ENCODE results near the gene ULK3.

ULK3 gene

DNA sequence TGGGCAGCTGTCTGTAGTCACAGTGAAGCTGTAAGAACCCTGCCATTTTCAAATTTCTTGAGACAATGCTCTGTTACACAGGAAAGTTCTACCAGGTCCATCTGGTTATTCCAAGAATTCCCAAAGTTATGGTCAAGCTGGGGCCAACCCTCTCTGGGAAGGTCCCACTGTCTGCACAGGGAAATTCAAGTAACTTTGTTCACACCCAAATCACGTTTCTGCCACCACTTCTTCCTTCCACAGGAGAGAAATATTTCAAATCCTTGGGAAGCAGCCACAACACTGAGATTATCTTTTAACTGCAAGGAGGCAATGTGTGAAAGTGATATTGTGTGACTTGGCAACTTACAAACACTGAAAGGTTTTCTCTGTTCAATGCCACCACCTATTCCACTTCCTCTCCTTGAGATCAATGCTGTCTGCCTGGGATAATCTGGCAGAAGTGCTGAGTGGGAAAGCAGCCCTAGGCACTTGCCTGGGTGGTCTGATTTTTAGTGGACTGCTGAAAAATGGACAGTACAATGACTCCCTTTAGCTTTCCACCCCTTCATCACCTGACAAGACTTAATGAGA is 24.6 kb upstream of the ULK3 start:
- DNase-seq = no peak

DNA sequence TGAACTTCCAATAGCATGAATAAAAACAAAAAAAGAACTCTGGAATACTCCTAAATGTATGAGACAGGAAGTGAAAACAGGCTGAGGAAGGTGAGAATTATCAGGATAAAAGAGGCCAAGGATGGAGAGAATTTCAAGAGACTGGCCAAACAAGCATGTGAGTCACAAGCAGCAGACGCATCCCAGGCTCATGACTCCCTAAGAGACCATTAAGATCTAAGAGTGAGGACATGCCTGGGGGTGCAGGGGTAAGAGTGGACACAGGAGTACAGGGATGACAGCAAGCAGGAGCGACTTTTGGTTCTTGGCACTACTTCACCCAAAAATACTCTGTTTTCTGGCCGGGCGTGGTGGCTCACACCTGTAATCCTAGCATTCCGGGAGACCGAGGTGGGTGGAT is 23.1 kb upstream of the ULK3 start:
- DNase-seq = no peak

DNA sequence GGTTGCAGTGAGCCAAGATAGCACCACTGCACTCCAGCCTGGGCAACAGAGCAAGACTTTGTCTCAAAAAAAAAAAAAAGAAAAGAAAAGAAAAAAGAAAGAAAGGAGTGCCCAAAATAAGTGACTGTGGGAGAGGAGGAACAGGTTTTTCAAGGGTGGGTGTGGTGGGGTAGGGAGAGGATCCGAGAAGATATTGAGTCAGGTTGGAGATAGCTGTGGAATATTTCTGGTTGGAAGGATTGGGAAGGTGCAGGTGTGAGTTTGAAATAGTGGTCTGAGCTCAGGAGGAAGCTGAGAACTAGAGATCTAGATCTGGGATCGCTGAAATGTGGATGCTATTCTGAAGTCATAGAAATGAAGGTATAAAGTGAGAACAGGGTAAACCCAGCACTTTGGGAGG is 22.4 kb upstream of the ULK3 start:
- no peak for DNase-seq

DNA sequence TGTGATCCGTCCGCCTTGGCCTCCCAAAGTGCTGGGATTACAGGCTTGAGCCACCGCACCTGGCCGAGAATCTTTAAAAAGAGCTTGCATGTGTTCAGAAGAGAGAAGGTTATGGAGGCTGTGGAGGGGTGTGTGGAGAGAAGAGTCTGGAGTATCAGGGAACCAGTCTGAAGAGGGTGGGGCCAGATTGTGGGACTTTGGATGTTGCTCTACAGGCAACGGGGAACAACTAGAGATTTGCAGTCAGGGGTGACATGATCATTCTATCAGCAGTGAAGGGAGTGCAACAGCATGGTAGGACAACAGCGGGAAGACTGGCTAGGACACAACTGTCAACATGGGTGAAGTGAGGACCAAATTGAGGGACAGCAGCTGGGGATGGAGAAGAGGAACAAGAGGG is 21.3 kb upstream of the ULK3 start:
- DNase-seq = no peak

DNA sequence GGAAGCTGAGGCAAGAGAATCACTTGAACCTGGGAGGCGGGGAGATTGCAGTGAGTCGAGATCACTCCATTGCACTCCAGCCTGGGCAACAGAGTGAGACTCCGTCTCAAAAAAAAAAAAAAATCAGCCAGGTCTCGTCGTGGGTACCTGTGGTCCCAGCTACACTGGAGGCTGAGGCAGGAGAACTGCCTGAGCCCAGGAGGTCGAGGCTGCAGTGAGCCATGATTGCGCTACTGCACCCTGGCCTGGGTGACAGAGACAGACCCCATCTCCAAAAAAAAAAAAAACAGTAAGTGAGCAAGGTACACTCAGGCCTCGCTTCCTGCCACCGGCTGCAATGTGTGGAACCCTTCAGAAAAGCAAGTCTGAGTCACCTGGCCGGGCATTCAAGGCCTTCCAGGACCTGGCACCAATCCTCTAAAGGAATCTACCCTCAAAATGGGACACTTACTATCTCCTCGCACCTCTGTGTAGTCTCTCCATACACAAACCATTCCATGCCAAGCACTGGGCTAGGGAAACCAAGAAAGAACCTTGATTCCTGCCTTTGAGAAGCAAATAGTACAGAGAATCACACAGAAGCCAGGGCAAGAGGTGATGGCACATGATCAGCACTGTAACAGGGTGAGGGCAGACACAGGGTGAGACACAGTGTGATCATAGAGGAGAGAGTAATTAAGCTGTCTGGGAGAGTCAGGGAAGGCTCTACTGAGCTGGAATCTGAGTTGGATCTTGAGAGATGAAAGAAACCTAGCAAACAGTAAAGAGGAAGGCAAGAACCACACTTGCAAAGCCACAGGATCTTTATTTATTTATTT is 20.5 kb upstream of the ULK3 start:
- DNase-seq = no peak

DNA sequence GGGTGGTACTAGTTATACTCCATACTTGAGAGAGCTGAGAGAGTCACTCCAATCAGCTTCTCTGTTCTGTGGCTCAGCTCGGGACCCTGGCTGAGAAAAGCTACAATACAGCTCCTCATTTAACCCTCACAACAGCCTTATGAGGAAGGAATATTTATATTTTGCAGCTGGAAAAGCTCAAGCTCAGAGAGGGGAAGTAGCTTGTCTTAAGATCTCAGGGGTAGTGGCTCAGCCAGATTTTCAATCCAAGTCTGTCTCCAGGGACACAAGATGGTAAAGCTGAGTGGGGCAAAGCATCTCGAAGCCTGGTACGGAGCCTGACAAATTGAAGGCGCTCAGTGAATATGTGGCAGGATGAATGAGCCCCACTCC is 15.4 kb upstream of the ULK3 start:
- DNase-seq = no peak

DNA sequence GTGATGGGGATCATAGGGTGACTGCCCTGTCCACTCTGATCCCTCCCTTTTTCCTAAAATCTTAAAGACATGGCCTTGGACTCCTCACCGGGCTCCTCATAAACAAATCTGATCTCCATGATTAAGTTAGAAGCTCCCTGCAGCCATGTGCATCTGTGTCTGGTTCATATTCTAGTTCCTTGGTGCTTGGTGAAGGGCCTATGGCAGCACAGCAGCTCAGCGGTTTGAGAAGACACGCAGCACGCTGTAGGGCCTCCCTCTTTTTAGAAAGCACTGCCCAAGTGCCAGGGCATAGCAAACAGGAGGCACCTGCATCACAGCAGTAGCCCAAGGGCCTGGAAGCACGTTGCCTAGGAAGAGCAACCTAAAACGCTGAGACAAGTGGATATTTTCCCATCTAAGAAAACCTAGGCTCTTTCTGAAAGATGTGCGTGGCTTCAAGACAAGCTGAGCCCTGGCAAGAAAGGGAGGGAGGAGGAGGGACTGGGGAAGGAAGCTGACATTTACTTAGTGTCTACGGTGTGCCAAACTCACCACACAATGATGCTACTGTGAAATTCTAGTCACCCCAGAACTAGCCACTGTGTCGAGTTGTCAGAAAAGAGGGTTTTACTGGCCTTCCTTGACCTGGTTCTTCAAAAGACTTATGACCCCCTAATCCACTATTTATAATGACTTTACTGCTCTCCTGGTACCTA is 14.9 kb upstream of the ULK3 start:
- DNase-seq = no peak

DNA sequence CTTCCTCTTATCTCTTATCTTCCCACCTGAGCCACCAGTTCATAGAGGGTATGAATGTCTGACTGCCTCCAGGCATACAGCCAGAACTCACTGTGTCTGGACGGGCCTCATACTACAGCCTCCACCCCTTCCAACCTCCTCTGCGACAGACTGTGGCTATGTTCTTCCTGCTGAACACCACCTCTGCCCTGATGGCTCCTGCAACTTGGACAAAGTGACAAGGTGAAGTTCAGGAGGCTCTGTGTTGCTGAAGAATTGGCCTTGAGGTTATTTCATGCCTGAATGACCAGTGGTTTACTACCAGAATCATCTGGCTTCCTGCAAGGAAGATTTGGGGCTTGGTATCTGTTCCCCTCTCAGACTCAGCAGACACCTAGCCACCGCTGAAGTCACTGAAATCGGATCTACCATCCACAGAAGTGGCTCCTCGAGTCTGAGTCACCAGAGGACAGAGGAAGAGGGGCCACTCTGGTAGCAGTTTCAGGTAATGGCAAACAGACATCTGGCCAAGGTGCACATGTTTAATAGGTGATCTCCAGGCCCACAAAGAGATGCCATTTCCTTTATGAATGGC is 14.2 kb upstream of the ULK3 start:
- no peak for DNase-seq

DNA sequence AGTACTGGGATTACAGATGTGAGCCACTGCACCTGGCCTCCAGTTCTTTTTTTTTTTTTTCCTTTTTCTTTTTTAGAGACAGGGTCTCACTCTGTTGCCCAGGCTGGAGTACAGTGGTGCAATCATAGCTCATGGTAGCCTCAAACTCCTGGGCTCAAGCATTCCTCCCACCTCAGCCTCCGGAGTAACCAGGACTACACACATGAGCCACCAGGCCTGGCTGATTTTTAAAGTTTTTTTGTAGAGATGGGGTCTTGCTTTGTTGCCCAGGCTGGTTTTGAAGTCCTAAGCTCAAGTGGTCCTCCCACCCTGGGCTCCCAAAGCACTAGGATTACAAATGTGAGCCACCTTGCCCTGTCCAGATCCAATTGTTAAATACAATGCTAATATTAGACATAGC is 13.6 kb upstream of the ULK3 start:
- DNase-seq = no peak

DNA sequence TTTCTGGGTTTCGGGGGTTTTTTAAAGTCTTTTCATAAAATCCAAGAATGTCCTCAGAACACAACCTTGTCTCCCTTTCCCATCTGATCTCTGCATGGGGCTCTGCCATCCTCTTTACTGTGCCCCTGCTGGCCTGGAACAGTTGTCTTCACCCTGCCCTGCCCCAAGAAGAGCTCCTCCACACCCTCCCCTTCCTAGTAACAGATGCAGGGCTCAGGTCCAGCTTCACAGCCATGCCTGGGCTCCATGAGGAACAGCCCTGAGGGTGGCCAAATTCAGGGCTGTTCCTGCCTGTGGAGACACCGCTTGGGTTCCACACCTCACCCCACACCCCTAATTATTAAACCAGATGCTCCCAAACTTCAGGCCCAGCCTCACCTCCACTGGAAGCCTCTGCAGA is 12.9 kb upstream of the ULK3 start:
- no peak for DNase-seq

DNA sequence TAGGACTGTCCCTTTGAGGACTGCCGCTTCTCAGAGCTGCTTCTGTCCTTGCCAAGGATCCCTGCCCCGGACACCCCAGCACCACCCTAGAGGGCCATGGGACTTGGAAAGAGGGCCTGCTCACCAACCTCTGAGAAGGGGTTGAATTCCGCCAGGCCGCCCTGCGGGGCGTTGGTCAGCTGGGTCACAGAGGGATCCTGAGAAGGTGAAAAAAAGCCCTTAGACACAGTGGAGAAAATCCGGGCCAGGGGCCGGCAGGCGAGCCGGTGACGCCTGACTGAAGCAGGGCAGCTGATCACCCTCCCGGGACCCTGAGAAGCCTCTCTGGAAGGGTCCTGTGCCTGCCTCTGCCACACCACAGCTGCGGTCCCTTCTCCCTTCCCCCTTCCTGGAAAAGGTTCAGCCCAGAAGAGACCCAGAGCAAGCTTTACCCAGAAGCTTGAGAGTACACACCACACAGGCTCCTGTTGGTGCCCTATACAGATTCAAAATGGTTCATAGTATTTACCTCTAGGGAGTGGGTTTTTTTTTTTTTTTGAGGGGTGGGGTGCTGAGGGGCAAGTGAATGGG is 11.6 kb upstream of the ULK3 start:
- no peak for DNase-seq

DNA sequence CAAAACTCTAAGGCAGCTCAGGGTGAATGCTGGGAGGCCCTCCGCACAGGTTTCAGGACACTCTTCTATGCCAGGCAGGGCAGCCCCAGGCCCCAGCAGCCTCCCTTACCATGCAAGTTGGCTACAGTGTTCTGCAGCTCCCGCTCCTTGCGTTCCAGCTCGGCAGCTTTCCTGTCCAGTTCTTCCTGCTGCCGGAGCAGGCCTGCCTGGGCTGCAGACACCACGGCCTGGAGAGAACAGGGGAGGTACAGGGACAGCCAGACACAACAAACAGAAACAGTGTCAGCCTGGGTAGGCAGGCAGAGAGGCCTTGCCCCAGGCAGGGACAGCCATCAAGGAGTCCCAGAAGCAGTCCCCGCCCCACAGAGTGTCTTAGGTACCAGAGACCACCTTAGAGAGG is 9.0 kb upstream of the ULK3 start:
- no peak for DNase-seq

DNA sequence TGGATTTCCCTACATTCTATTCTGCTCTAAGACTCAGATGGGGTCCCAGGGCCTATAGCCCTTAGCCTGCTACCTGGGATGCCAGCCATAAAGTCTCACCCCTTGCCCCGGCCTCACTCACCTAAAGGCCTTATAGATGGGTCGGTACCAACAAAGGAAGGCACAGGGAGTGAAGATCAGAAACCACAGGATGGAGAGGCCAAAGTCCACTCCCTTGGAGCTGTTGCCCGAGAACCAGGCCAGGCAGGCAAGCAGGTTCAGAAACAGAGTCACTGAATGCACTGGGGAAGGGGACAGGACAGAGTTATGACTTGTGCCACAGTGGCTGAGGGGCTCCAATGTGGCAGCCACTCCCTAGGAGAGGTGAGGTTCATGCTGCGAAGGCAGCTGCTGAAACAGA is 7.4 kb upstream of the ULK3 start:
- DNase-seq = no peak

DNA sequence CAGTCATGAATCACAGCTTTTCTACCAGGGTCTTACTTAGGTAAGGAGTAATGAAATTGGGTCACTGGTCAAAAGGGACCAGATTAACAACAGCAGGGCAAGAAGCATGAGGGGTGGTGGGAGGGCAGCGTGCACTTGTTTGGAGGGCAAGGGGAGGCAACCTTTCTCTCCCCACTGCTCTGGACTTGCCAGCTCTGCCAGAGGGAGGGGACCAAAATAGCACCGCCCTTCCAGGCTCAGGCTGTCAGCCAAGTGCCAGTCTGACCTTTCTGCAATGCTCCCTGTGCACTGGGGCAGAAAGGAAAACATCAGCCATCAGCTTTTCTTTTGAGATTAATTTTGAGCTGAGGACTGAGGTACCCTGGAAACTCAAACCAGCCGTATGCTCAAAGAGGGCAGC is 4.5 kb upstream of the ULK3 start:
- DNase-seq = no peak

DNA sequence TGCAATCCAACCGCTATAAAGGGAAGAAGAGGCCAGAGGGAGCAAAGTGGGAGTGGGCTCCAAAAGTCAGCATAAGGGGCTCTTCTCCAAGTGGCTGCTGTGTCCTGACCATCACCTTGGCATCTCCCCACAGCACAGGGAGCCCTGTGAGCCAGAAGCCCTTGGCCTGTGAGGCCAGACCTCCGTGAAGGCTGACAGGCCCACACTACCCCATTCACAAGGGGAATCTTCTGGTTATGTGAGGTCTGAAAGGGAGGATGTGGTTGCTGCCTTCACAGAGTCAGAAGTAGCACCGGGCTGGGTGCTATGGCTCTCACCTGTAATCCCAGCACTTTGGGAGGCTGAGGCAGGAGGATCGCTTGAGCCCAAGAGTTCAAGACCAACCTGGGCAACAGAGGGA is 2.6 kb upstream of the ULK3 start:
- DNase-seq = no peak

DNA sequence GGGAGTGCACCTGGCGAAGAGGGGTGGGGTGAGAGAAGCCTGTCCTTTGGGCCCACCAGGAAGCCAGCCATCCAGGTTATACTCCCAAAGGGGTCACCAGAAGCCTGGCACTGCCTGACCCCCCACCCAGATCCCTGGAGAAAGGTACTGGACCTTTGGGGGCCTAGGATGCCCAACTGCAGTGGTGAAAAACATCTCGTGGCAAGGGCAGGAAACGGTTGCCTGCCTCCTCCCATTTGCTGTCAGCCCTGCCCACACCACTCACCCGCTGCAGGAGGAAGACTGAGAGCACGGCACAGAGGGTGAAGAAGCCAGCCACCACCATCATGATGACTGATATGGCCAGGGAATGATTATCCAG is 2.2 kb upstream of the ULK3 start:
- DNase-seq = peak; percentile 57

DNA sequence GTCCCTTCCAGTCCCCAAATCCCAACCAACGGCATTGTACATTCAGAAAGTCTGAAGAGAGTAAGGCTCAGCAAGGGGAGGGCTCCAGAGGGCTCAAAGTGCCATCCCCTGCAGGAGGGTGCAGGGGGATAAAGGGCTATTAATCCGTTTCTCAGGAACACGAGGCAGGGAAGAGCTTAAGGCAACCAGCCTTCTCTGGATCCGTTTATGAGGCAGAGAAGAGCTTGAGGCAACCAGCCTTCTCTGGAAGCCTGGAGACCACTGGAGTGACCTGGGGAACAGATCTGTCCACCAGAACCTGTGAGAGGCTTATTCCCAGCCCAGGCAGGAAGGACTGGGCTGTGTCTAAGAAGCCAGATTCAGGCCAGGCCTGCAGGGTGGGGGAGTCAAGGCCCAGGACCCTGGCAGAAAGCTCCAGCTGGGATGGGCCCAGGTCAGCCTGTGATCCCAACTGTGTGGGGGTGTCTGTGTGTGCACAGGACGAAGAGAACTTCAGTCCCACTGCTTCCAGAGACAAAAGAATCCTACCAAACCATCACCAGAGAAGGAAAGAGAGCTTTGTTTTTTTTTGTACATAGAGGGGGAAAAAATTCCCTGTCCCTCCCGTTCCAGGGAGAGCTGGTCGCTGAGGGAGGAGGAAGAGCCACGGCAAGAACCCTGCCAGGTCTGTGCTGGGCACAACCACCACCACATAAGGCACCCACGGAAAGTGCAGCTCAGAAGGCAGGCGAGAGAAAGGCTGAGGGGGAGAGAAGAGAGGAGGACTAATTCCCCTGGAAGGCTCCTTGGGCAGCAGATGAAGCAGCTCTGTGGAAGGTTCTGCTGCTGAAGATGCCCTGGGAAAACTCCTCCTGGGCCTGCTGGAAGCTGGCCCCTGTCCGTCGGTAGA is 1.6 kb upstream of the ULK3 start:
- no peak for DNase-seq

DNA sequence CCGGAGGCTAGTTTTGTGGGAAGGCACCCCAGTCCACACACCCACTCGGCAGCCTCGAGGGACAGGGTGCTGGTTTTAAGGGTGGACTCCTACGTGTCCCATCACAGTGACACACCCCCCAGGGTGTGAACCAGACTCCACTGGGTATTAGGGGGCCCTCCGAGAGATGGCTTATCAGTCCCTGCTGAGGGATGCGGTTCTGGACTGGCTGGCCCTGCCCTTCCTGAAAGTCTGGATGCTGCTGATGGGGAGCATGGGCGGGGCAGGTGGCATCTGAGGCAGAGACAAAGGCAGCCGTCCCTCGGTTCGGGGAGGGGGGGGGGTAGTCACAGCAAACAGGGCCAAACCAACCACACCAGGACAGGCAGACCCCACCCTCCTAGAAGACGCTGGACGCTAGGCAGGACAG is 939 bp upstream of the ULK3 start:
- DNase-seq = no peak

DNA sequence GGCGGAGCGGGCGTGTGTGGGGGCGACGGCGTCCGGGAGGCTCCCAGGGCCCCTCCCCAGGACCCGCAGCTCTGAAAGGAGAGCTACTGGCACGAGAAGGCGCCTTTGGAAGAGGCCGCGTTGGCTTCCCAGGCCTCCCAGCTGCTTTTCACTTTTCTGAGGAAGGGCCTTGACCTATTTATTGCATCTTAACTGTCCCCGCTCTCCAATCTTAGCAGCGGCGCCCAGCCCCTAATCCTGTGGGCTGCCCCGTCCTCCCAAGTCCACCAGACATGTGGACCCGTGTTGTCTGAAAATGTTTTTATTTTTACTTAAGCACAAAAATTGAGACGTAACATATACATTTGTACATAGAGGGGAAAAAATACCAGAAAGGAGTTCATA is 481 bp upstream of the ULK3 start:
- no peak for DNase-seq

DNA sequence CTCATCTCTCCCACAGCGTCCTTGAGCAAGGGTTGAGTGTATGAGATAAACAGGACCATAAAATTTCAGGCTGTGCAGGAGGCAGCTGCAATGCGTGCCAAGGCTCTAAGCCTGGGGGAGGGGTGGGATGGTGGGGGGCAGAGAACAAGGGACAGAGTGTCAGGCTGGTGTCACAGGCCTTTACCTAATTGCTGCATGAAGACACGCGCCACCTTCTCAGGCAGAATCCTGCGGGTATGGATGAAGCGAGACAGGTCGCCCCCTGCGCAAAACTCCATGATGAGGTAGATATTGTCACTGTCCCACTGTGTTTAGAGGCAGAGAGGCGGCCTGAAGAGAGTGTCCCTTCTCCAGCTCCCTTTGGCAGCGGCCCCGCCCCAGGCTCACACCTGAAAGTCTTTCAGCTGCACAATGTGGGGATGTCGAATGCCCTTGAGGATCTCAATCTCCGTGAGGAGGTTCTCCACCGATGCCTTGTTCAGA is 1.0 kb downstream of the ULK3 start:
- DNase-seq = no peak

DNA sequence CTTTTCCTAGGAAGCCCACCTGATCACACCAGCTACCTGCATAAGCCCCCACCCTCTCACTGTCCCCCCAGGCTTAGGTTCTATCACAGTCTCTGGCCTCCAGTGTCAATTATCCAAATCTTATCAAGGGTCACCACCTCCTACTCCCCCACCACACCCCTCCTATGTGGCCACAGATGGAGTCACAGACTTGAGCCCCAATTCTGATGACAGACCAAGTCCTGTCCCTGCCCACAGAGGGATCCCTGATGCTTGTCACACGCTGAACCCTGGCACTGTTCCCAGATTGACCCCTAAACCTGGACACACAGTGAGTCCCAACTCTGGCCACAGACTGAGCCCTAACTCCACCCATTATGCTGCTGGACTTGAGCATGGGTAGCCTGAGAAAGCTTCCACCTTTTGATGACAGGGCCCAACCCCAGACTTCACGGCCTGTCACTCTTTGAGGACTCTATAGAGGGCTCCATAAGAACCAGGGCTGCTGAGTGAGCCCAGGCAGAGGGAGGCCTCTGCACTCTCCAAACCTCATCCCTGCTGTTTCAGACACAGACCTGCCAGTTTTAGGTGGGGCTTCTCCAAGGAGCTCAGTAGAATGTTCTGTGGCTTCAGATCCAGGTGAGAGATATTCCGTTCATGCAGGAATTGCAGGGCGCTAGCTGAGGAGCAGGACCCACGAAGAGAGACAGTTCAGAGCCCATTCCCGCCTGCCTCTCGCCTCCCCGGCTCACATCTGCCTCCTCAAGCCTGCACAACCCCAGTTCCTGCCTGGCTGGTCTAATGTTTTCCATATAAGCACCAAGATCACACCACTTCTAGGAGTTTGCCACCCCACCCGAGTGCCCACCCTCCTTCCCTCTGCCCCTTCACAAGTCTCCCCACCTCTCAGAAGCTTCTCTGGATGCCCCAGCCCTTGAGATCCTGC is 1.8 kb downstream of the ULK3 start:
- DNase-seq = no peak

Data from stimulated activated naive CD4-positive, alpha-beta T cell treated with Interleukin-2 at 50 U/mL for 16 hours (primary cell).